DOHH2 (cell line): ENCODE measurements around the gene EMX1.

ENCODE experiments used
- H3F3A ChIP-seq: fragments of 200-600 bp; sonication (generic), shearing (Covaris generic); 2 replicates; pipeline ENCODE4 v1.6.0; 2016; ENCODE audit warnings: antibody characterized with exemption, mild to moderate bottlenecking; ENCODE audit not compliant: control insufficient read depth, insufficient read depth
- H3K27ac ChIP-seq: fragments of 200-600 bp; sonication (generic); 2 replicates; pipeline ENCODE4 v1.5.1; 2014; ENCODE audit warnings: low read depth, mild to moderate bottlenecking, low read length, moderate library complexity
- H3K27me3 ChIP-seq: fragments of 200-600 bp; sonication (generic); 2 replicates; pipeline ENCODE4 v1.6.1; 2014; ENCODE audit warnings: mild to moderate bottlenecking, low read length, mixed read lengths; ENCODE audit not compliant: control insufficient read depth
- H3K36me3 ChIP-seq: fragments of 200-600 bp; sonication (generic); 2 replicates; pipeline ENCODE4 v1.6.1; 2014; ENCODE audit warnings: mild to moderate bottlenecking, low read length, moderate library complexity, mixed read lengths; ENCODE audit not compliant: control insufficient read depth
- H3K4me1 ChIP-seq: fragments of 200-600 bp; sonication (generic); 2 replicates; pipeline ENCODE4 v1.6.1; 2014; ENCODE audit warnings: mild to moderate bottlenecking, low read length, mixed read lengths; ENCODE audit not compliant: control insufficient read depth
- H3K4me2 ChIP-seq: fragments of 200-600 bp; sonication (generic); 2 replicates; pipeline ENCODE4 v1.6.0; 2014; ENCODE audit warnings: mild to moderate bottlenecking, low read length, moderate library complexity
- H3K4me3 ChIP-seq: fragments of 200-600 bp; sonication (generic); 2 replicates; pipeline ENCODE4 v1.5.1; 2014; ENCODE audit warnings: mild to moderate bottlenecking, low read length, mixed read lengths
- H3K79me2 ChIP-seq: fragments of 200-600 bp; sonication (generic); 2 replicates; pipeline ENCODE4 v1.6.1; 2014; ENCODE audit warnings: mild to moderate bottlenecking, low read length, mixed read lengths; ENCODE audit not compliant: control insufficient read depth
- H3K9me2 ChIP-seq: fragments of 200-600 bp; sonication (generic); replicated peaks from 2 replicates; pipeline ENCODE4 v1.6.1; 2014; ENCODE audit warnings: mild to moderate bottlenecking, low read length, mixed read lengths; ENCODE audit not compliant: control insufficient read depth
- H3K9me3 ChIP-seq: fragments of 200-600 bp; sonication (generic); 2 replicates; pipeline ENCODE4 v1.6.1; 2014; ENCODE audit warnings: antibody characterized with exemption, low read length, mixed read lengths; ENCODE audit not compliant: control insufficient read depth, insufficient read depth
- H4K20me1 ChIP-seq: fragments of 200-600 bp; sonication (generic); 2 replicates; pipeline ENCODE4 v1.6.0; 2014; ENCODE audit warnings: low read depth, mild to moderate bottlenecking, antibody characterized with exemption, low read length, moderate library complexity; ENCODE audit not compliant: control insufficient read depth, insufficient read depth
- EZH2phosphoT487 ChIP-seq: fragments of 200-600 bp; sonication (generic); IDR thresholded peaks from 2 replicates; pipeline ENCODE4 v1.6.1; 2017; ENCODE audit warnings: borderline replicate concordance, mild to moderate bottlenecking, antibody characterized with exemption, low read length, moderate library complexity, mixed read lengths
- TF ChIP-seq, protein P1 (sequence below): fragments of 200-600 bp; sonication (generic); IDR thresholded peaks from one replicate; pipeline ENCODE4 v1.5.1; 2014; ENCODE audit warnings: antibody characterized with exemption, mild to moderate bottlenecking, low read depth, low read length; ENCODE audit not compliant: poor library complexity, severe bottlenecking

The EMX1 gene

DNA sequence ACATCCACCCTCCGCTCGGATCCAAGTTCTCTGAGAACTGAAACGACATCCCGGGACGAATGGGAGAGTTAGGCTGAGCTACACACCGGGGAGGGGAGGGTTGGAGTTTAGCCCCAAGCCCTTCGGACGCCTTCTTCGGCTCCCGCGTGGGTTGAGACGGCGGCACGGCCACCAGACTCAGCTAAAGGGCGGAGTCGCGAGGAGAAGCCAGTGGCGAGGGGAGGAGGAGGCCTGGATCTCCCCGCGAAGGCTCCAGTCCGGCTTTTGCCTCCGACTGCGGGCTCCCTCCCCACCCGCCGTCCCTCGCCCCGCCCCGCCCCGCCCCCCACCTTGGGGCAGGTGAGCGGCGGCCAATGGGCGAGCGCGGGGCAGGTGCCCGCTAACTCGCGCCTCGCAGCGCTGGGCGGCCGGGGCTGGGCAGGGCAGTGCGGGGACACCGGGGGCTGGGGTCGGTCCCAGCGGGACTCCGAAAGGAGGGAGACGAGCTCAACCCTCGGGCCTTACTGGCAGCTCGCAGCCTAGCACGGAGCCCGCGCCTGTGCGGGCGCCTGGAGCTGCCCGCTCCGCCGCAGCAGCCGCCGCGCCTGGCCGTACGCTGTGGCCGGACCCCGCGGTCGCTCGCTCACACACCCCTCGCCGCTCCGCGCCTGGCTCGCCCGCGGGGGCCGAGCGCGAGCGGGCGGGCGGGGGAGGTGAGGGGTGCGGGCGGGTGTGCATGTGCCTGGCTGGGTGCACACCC lies at the start of gene EMX1:
Gene EMX1, plus strand, starts transcription at position 382 of the 739 bp plus-strand sequence. Its CDS starts 334 bp downstream, at position 716.
- Histone ChIP-seq H3K9me2 (no peaks in the 10 kb centered on the region), H3K4me3 (peak within 1 kb of the TSS; percentile 58), H3K27ac (no peak within 1 kb of the TSS), H3K4me2 (peak within 1 kb of the TSS; percentile 52), H3K4me1 (peaks cover 16% of the 10 kb centered on the region), H3F3A (no peaks in the 10 kb centered on the region), H4K20me1 (no peaks in the 10 kb centered on the region; the same call in 1 of the 2 replicates), H3K27me3 (peaks cover 87% of the 10 kb centered on the region), H3K36me3 (no peaks in the 10 kb centered on the region), H3K9me3 (no peaks in the 10 kb centered on the region), H3K79me2 (no peaks in the 10 kb centered on the region)
- TF ChIP-seq, protein P1, sequence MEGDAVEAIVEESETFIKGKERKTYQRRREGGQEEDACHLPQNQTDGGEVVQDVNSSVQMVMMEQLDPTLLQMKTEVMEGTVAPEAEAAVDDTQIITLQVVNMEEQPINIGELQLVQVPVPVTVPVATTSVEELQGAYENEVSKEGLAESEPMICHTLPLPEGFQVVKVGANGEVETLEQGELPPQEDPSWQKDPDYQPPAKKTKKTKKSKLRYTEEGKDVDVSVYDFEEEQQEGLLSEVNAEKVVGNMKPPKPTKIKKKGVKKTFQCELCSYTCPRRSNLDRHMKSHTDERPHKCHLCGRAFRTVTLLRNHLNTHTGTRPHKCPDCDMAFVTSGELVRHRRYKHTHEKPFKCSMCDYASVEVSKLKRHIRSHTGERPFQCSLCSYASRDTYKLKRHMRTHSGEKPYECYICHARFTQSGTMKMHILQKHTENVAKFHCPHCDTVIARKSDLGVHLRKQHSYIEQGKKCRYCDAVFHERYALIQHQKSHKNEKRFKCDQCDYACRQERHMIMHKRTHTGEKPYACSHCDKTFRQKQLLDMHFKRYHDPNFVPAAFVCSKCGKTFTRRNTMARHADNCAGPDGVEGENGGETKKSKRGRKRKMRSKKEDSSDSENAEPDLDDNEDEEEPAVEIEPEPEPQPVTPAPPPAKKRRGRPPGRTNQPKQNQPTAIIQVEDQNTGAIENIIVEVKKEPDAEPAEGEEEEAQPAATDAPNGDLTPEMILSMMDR = no peak
- no peak for TF ChIP-seq EZH2phosphoT487

DNA sequence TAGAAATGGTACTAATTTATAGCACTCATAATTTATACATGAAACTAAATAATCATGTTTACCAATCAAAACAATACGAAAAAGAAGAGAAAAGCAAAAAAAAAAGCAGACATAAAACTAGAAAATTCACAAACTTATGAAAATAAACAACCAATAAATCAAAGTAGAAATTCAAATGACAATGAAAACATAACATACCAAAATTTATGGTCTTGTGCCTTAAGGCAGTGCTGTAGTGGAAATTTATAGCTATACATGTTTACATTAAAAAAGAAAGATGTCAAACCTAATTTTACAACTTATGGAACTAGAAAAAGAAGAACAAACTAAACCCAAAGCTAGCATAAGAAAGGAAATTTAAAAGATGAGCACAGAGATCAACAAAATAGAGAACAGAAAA lies 46.3 kb upstream of the EMX1 start:
- Histone ChIP-seq H3F3A (no peaks in the 10 kb centered on the region), H3K9me3 (no peaks in the 10 kb centered on the region), H3K27ac (no peak overlapping the region), H3K4me1 (peaks cover 2% of the 10 kb centered on the region; the same call in 1 of the 2 replicates), H3K36me3 (no peaks in the 10 kb centered on the region), H4K20me1 (no peaks in the 10 kb centered on the region), H3K4me2 (no peak overlapping the region), H3K27me3 (peaks cover 3% of the 10 kb centered on the region), H3K9me2 (no peaks in the 10 kb centered on the region), H3K79me2 (no peaks in the 10 kb centered on the region), H3K4me3 (no peak overlapping the region)
- TF ChIP-seq, protein P1 = no peak
- TF ChIP-seq EZH2phosphoT487 = no peak

DNA sequence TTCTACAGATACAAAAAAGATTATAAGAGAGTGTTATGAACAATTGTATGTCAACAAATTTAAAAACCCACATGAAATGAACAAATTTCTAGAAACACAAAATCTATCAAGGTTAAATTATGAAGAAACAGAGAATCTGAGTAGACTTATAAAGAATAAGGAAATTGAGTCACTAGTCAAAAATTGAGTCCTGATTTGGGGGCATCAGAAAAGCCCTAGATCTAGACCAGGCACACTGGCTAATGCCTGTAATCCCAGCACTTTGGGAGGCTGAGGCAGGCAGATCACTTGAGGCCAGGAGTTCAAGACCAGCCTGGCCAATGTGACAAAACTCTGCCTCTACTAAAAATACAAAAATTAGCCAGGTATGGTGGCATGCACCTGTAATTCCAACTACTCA lies 45.4 kb upstream of the EMX1 start:
- Histone ChIP-seq H3K79me2 (no peaks in the 10 kb centered on the region), H3K36me3 (no peaks in the 10 kb centered on the region), H3K27ac (no peak overlapping the region), H3K9me2 (no peaks in the 10 kb centered on the region), H3K9me3 (no peaks in the 10 kb centered on the region), H3F3A (no peaks in the 10 kb centered on the region), H3K4me2 (no peak overlapping the region), H3K27me3 (peaks cover 3% of the 10 kb centered on the region), H3K4me1 (peaks cover 2% of the 10 kb centered on the region; the same call in 1 of the 2 replicates), H4K20me1 (no peaks in the 10 kb centered on the region), H3K4me3 (no peak overlapping the region)
- no peak for TF ChIP-seq EZH2phosphoT487
- TF ChIP-seq, protein P1 = no peak
